DND-41 (cell line): Measurements from ENCODE around the gene SIX6.

Experiments used
- EZH2 ChIP-seq: IDR thresholded peaks from 3 replicates; pipeline ENCODE4 v1.6.1; 2012; ENCODE audit warnings: borderline replicate concordance, low read depth, mild to moderate bottlenecking, moderate library complexity, low read length, inconsistent platforms; ENCODE audit not compliant: severe bottlenecking
- TF ChIP-seq, protein P1 (sequence below): IDR thresholded peaks from 2 replicates; pipeline ENCODE4 v1.5.1; 2012; ENCODE audit warnings: borderline replicate concordance, low read length, moderate library complexity, mild to moderate bottlenecking; ENCODE audit not compliant: poor library complexity, severe bottlenecking; ENCODE audit errors: extremely low read depth

DNA sequence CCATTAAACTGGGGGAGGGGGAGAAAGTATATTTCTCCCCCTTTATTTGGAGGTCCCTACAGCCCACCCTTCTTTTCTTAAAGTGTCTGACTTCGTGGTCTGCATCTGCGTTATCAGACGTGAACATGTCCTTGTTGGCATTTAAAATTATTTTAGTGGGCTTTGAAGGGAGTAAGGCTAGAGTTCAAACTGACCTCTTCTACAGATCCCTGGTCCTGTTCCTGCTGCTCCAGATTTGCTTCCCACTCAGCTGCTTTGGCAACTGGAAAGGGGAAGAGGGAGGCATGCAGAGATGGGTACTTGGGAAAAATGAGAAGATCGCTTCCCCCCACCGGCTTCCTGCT is 611 bp upstream of the SIX6 start:
- TF ChIP-seq, protein P1, sequence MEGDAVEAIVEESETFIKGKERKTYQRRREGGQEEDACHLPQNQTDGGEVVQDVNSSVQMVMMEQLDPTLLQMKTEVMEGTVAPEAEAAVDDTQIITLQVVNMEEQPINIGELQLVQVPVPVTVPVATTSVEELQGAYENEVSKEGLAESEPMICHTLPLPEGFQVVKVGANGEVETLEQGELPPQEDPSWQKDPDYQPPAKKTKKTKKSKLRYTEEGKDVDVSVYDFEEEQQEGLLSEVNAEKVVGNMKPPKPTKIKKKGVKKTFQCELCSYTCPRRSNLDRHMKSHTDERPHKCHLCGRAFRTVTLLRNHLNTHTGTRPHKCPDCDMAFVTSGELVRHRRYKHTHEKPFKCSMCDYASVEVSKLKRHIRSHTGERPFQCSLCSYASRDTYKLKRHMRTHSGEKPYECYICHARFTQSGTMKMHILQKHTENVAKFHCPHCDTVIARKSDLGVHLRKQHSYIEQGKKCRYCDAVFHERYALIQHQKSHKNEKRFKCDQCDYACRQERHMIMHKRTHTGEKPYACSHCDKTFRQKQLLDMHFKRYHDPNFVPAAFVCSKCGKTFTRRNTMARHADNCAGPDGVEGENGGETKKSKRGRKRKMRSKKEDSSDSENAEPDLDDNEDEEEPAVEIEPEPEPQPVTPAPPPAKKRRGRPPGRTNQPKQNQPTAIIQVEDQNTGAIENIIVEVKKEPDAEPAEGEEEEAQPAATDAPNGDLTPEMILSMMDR, result no peak
- TF ChIP-seq EZH2, result no peak
